Kasumi-1 (cell line): ENCODE data around the gene JADE2.
A peak's percentile ranks its signal among the peaks of the same experiment; 100 is the strongest.

Experiments
- DNase-seq, 2 experiments: peaks; one replicate each; lab custom pipeline; 2025; lab: John Stamatoyannopoulos, UW

The JADE2 gene

DNA sequence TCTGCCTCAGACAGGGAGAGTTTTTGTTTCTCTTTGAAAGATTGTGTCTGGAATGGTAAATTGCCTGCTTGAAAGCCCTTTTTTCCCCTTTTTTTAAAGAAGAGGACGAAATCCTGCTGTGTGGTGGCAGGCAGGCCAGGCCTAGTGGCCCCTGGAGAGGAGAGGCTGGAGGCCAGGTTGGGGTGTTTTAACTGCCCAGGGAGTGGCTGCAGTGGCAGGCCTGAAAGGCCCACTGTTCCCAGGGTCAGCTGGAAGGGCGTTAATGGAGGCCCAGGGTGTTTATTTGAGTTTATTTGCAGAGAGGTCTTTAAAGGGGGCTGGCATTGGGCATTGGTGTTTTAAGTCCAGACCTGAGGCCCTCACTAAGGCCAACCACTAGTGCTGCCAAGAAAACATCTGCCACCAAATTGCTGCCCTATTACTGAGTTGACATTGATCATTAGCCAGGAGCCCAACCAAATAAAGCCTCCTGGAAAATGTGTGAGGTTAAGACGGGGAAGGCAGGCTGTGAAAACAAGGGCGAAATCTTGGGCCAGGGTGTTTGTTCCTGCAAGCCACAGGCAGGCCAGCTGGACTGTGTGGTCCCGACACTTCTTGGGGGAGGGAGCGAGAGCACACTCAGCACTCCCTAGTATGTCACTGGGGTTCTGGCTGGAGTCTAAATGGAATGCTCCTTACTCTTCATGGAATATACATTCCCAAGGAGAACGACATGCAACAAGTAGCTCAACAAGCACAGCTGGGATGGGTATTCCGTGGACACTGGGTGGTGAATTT lies 5.0 kb downstream of the JADE2 start:
- no peak for DNase-seq

DNA sequence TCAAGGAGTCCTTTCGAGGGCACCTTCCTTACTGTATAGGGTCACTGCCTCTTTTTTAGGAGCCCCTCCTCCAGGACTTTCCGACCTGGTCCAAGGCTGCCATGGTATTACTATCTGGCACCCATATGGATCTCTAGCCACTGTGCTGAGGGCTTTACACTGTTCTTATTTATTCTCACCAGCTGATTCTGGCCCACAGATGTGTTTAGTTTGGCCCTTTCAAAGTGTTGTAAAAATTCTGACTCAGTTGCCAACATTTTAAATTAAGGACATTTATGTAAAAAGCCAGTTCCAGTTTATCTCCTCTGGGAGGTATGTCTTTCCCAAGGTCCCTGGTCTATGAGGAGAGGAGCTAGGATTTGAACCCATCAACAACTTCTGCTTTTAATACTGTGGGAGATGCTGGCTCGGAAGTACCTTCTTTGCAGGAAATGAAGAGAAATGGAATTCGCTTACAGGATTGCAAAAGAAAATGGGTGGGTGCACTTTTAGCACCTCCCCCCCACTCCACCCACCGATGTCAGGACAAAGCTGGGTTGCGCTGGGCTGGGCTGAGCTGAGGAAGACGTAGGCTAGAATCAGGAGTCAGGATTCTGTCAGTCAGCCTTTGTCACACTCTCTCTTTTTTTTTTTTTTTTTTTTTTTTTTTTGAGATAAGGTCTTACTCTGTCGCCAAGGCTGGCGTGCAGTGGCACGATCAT lies 7.8 kb downstream of the JADE2 start:
- peak; percentile 52 to 54 for DNase-seq

DNA sequence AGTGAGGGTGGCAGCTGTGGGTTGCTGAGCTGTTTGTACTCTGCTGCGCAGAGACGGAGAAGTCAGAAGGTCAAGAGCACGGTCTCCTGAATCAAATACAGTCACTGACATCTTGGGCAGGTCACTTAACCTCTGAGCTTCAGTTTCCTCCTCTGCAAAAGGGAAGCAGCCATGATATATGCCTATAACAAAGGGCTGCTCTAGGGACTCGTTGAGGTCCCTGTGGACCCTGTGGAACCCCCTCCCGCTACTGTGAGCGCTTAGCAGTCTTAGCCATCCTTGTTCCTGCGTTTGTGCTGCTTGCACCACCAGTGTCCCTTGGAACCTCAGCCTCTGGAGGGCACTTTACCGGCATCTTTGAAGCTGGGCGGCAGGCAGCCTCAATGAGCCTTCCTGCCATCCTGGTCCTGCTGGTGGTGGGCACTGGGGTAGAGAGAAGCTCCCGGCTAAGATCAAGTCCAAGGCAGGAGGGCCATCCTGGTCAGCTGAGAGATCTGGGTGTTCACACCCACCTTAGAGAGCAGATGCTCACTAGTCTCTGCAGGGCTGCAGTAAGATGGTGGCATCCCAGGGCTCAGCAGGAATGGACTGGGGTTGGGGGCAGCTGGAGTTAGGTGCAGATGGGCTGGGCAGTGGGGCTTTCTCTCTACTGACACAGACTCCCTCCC lies 8.7 kb downstream of the JADE2 start:
- no peak for DNase-seq

DNA sequence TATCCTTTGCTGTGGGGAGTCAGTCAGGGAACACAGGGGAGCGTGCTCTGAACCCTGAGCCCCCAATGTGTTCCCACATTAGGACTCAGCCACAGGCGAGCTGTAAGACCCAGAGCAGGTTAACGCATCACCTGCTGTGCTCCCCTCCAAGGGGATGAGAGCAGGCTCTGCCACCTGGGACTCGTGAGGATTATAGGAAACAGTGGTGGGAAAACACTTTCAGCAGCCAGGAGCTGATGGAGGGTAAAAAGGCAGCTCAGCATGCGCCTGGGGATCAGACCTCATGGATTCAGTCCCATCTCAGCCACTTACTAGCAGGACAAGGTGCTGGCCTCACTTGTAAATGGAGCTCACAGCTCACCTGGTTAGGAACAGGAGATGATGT lies 9.2 kb downstream of the JADE2 start:
- DNase-seq = no peak

DNA sequence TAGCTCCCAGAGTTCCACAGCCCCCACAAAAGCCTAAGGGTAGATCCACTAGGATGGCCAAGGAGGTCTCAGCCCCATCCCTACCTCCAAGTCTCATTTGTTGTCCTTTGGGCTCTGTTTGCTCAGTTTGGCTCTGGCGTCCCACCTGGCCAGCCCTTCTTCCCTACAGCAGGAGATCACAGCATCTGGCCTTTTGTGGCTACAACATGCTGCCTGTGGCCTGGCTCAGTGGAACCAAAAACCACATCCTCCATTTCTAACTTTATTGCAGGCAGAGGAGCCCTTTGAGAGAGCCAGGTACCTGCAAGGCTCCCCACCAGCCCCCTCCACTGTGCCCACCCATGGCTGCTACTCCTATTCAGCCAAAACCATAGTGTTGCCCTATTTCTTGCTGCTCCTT lies 11.4 kb downstream of the JADE2 start:
- no peak for DNase-seq

DNA sequence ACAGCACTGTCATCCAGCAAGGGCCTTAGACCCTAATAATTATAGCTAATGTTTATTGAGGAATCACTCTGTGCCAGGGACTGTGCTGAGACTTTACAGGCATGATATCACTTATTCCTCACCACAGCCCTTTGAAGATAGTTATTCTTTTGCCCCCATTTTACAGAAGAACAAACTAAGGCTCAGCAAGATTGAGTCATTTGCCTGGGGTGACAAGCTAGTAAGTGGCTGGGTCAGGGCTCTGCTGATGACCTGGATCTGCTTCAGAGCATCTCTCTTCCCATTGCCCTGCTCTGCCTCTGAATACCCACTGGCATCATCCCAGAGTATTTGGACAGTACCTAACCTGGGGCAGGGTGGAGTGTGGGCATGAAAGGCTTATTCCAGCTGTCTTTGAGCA lies 11.8 kb downstream of the JADE2 start:
- DNase-seq = no peak

DNA sequence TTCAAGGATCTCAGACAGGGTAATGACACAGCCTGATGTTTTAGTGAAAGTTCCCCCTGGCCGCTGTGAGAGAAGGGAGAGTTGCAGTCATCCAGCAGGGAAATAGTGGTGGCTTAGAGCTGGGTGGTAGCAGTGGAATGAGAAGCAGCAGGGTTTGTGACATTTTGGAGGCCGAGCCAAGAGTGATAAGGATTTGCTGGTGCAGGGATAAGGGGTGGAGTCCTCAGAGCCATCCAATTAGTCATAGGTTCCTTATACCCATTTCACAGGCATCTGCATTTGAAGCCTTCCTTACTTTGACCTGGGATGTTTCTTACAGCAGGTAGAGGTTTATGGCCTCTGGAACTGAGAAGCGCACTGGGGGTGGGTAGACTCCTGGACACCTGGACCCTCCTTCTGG lies 12.8 kb downstream of the JADE2 start:
- DNase-seq = no peak

DNA sequence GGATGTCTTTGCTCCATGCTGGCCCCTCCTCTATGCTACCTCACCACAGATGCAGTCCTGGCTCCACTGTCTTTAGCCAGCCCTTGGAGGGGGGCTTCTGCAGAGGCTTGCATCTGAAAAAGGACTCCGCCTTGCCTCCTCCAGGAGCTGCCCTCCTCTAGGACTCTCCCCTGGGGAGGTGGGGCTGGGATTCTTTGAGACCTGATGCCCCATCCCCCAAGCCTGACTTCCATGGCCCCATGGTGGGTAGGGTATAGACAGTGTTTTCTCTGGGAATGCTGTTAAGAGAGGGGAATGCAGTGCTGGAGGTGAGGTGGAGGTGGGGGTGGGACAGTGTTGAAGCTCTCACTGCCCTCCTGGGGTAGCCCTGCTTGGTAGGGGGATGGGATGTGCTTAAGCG lies 14.3 kb downstream of the JADE2 start:
- DNase-seq = no peak

DNA sequence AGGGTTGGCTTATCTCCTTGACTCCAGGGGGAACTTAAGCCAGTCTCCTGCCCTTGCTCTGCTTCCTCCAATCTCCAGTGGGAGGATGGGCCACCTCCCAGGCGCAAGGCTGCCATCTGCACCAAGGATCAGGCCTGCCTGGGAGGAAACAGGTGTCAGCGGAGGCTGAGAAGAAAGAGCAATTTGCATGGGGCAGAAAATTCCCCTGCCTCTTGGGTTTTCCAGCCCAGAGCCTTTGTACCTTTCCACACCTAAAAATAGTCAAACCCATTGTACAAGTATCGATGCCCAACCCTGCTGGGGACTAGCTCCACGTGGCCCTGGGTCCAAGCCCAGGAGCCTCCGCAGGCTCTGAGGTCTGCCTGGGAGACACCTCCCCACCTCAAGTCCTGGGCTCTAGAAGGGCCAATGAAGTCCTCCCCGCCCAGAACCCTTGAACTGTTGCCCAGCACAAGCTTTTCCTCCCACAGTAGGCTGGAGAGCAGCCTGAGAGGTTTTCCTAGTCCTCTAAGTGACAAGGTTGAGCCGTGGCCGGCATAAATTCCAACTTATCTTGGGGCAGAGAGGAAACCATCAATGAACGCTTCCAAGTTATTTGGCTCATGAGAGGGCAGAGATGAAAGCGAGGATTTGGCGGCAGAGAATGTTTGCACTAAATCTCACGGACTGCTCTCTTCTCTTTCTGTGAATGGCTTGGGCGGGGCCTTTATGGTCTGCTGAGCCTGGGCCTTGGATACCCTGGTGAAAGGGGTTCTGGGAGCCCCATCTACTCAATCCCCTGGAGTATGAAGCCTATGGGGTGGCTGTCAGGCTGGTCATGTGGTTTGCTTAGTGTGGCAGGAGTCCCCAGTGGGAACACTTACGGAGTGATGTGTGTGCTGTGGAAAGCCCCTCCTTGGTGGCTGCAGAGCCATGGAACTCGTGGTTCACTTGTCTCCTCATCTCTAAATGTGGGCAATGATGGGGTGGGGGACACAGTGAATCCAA lies 15.6 kb downstream of the JADE2 start:
- DNase-seq = no peak

DNA sequence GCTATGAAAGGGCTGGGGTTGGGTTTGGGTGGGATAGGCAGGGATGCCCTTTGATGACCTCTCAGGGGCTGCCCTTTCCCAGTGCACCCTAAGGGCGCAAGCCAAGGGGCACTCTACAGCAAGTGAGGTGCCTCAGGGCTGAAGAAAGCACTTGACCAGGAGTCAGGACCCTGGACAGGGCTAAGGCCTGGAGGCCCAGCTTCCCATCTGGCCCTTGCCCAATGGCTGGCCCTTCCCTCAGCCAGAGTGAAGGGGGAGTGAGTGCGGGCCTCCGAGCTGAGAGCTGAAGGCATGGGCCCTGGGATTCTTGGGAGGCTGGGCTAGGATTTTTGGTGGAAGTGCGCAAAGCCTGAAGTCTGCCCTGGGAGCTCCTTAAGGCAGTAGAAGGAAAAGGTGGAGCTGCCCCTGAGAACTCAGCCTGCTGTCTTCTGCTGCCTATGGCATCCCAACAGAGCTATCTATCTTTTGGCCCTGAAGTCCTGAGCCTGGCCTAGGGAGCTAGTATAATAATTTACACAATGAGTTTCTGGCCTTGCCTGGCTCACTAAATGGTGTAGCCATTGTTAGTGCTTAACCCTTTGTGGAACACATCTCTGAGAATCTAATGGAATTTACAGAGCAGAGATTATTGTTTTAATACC lies 16.4 kb downstream of the JADE2 start:
- no peak for DNase-seq

DNA sequence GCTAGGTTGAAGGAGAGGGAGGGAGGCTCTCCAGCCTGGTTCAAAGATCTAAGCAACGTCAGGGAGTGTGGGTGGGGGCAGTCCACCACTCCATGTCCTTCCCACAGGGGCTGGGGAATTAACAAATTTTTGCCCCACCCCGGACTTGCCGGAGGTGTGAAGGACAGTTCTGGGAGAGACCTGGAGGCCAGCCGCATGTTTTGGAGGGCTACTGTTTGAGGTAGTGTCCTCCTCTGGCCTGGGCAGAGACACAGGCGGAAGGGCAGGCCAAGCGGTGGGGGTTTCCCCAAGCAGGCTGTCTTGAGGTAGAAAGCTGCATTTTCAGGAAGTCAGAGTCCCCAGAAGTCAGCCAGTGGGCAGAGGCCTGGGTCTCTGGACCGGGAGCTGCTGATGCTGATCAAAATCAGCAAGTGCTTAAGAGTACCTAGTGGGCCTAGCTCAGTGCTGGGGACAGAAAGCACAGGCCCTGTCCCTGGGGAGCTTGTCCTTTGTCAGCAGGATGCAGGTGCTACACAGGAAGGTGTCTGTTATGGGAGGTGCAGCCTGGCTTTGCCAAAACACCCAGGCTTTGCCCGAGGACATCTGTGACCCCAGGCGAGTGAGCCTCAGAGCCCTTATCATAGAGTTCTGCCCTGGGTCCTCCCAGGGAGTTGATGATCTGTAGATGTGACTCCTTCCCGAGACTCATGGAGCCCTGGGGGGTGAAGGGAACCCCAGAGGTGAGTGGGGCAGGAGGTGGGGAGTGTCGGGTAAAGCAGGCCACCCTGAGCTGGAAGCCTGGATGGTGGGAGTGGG lies 18.5 kb downstream of the JADE2 start:
- peak; percentile 35 to 49 for DNase-seq

DNA sequence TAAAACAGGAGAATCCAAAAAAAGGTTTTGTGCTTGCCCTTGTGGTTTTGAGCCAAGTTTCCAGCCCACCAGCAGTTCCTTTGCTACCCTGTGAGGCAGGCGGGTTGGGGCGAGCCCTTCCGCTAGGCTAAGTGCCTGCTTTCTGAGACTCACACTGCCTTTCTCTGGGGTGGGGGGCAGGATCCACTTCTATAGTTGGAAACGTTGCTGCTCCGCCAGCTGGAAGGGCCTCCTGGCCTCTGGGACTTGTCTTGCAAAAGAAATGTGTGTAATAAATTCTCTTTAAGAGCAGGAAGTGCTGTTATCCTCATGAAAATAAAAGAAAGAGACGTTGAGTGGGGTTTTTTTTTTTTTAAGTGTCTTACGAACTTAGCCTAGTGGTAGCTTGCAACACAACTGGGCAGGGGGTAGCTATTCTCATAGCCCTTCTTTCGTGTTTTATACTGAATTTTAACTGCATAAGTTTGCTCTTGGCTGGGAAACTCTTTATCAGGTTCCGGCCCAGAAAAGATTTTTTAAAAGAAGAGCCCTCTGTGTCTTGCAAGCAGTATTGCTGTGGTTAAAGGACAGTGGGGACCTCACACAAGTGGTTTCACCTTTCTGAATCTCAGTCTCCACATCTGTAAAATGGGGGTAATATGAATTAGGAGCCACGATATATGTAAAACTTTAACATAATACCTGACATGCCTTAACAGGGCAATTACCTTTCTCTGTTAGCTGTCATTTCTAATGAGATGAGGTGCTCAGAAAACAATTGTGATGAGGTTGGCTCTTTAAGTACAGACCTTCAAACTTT lies 19.8 kb downstream of the JADE2 start:
- peak; percentile 89 to 90 for DNase-seq

DNA sequence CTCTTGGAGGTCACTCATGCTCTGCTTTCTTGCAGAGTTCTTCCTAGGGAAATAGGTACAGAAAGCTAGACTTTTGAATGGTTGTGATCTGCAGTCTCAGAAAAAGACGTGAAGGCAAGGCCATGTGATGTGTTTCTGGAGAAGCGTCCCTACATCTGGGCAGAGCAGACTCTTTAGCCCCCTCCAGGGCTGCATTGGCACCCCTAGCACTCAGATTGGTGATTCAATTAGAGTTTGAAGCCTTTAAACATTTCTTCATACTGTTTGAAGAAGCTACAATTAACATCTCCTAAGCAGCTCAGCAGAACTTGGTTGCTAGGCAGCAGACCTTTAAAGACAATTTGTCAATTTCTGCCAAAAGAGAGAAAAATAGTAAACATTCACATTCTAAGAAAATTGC lies 21.6 kb downstream of the JADE2 start:
- DNase-seq = no peak

DNA sequence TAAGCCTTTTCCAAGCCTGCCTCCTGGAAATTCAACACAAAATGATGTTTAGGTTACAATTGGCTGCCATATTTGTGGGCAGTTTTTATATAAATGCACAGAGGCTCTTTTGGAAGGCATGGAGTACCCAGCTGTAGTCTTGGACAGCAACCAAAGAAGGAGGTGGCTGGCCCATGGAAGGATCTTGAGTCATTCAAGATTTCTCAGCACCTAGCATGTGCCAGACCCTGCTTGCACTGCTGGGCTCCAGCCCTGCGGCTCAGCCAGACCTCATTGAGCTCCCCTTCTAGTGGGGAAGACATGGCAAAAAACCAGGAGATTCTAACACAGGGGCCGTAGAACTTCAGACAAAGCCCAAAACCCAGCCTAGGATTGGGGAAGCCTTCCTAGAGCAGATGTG lies 22.1 kb downstream of the JADE2 start:
- no peak for DNase-seq

DNA sequence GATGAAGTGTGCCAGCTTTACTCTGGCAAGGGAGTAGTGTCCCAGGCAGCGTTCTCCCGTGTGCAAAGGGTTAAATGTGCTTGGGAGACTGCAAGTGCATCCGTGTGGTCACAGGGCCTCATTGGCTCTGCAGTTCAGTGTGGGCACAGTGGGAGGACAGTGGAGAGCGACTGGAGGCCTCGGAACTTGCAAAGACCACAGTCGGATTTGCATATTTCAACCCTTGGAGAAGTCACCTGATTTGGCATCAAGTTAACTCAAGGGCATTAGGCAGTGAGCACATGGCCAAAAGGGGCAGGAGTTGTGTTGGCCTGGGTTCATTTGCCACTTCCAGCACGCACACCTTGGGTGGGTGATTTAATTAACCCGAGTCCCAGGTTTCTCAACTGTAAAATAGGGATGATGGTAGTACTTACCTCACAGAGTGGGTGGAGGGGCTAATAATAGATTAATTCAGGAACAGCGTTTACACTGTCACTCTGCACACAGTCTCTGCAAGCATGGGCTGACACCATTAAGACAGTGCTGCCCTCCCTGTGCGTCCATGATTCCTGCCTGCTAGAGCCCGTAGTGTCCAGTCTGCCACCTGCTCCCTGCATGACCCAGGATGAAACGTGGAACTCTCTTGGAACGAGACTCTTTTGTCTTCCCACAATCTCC lies 22.7 kb downstream of the JADE2 start:
- DNase-seq = no peak

DNA sequence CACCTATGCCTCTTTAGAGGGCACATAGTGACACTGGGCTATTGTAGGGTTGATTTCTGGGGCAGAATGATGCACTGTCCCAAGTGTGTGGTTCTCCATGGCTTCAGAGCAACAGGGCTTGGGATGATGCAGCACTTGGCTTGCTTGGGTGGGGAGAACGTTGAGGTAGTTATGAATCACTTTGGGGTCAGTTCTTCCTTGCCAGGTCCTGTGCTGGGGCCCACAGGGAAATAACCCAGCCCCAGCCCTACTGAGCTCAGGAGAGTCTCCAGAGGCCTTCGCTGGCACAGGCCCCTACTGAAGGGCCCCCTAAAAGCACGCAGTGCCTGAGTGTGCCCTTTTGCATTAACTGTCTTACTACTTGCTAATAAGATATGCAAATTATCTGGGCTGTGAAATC lies 24.2 kb downstream of the JADE2 start:
- DNase-seq = no peak

DNA sequence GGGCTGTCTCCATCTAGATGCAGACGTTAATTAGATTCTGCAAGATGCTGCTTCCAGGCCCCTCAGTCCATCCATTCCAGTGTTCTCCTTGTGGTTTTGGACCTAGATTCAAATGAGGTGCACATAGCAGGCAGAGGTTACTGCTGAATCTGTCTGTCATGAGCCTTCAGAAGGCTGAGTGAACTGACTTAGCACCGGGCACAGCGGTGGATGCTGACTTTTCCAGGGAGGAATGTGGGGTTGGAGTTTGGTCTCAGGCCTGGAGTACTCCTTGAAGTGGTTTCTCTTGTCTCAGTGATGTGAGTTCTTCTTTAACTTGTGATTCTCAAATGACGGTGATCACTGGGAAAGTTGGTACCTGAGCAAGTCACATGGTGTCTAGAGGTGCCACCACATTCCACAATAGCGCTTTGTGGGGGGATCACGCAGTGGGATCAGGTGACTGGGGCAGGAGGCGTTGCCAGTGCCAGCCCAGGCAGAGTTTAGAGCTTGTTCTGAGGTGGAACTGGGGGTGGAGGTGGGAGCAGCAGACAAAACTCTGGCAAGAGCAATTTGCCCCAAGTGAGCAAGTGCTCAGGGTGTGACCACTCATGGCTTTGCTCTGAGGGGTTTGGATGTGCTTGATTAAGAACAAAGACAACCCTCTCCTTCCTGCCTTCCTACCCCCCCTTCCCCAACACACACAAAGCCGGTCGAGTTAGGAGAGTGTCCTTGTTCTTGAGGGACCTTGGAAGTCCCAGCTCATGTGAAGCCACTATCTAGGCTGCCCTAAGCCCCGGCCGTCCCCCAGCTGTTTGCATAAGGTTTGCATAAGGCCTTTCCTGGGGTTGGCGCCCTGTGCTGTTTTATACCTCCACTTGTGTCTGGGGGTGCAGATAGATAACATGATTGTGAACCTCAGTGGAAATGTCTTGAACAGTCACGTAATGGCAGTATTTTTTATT lies 25.1 kb downstream of the JADE2 start:
- DNase-seq = no peak

DNA sequence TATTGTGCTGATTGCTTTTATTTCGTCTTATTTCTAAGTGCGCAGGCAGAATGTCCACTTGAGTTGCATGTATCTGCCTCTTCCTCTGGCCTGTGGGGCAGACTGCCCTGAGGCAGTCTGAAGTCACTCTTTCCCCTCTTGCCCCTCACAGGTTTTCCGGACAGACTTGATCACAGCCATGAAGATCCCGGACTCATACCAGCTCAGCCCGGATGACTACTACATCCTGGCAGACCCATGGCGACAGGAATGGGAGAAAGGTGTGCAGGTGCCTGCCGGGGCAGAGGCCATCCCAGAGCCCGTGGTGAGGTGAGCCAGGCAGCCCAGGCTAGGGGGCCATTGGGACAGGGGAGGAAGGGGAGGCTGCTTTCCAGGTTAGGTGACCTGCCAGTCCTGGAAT lies 26.4 kb downstream of the JADE2 start:
- no peak for DNase-seq
